B cell (primary cell): Measurements from ENCODE around the gene PAK2. TPM values are rescaled to one million over a fixed set of nuclear protein-coding genes. Genes with fewer than 3 reads are reported as not detected.

ENCODE experiments used
- ATAC-seq: fragments of 200-7000 bp; cut with Tn5 transposase; one replicate; pipeline ENCODE4 v1.10.0; 2021; ENCODE audit warnings: low read depth, mild to moderate bottlenecking, moderate number of reproducible peaks, moderate library complexity
- CTCF ChIA-PET: fragments of 350-600 bp; sonication (Branson Sonifier 250); formaldehyde crosslinking; loops from one replicate; lab custom pipeline; 2021; ENCODE audit warnings: antibody characterized with exemption, inconsistent platforms; lab: Charles Lee
- POLR2A ChIA-PET: fragments of 350-600 bp; sonication (Branson Sonifier 250); formaldehyde crosslinking; loops from one replicate; lab custom pipeline; 2021; ENCODE audit warnings: antibody characterized with exemption; lab: Charles Lee
- DNase-seq: peaks from one replicate; pipeline ENCODE4 v3.0.0; 2013
- H2AFZ ChIP-seq: 2 replicates; pipeline ENCODE4 v1.6.1; 2012; ENCODE audit warnings: mild to moderate bottlenecking, low read depth, low read length; ENCODE audit not compliant: insufficient read depth, poor library complexity, severe bottlenecking
- H3K27ac ChIP-seq, 2 donors: 1 replicate in 1 of 2; 2 replicates in 1 of 2; pipeline ENCODE4 v1.5.1; 2012 to 2013; ENCODE audit warnings: low read length in 2 of 2, mild to moderate bottlenecking in 2 of 2, moderate library complexity in 1 of 2
- H3K27me3 ChIP-seq, 4 experiments: fragments of 200-600 bp in 1 of 4; sonication (generic) in 1 of 4; replicated peaks in 1 of 4; 1 replicate in 2 of 4; 2 replicates in 2 of 4; pipeline versions ENCODE4 v1.6.1 to v1.7.0; 2013 to 2016; ENCODE audit warnings: low read length in 3 of 4, mild to moderate bottlenecking in 2 of 4, mixed read lengths in 1 of 4, moderate library complexity in 1 of 4; ENCODE audit not compliant: insufficient read depth in 4 of 4, control insufficient read depth in 3 of 4; ENCODE audit errors: control extremely low read depth in 1 of 4
- H3K36me3 ChIP-seq, 2 experiments: replicated peaks in 1 of 2; 1 replicate in 1 of 2; 2 replicates in 1 of 2; pipeline versions ENCODE4 v1.6.1 to v1.7.1; 2013; ENCODE audit warnings: low read length in 1 of 2; ENCODE audit not compliant: insufficient read depth in 2 of 2, control insufficient read depth in 1 of 2; ENCODE audit errors: control extremely low read depth in 1 of 2, extremely low read depth in 1 of 2
- H3K4me1 ChIP-seq, 2 donors: fragments of 200-600 bp in 1 of 2; sonication (generic) in 1 of 2; 1 replicate in 1 of 2; 2 replicates in 1 of 2; pipeline versions ENCODE4 v1.5.1 to v1.6.1; 2013 to 2017; ENCODE audit warnings: low read length in 2 of 2; ENCODE audit not compliant: control insufficient read depth in 2 of 2, insufficient read depth in 2 of 2
- H3K4me2 ChIP-seq: replicated peaks from 2 replicates; pipeline ENCODE3; 2012; ENCODE audit warnings: mild to moderate bottlenecking, low read depth, low read length; ENCODE audit not compliant: poor library complexity, severe bottlenecking
- H3K4me3 ChIP-seq, 5 experiments: fragments of 200-600 bp in 1 of 5; sonication (generic) in 1 of 5; 1 replicate in 3 of 5; 2 replicates in 2 of 5; pipeline versions ENCODE4 v1.5.1 to v1.7.0; 2011 to 2016; ENCODE audit warnings: low read length in 4 of 5, mild to moderate bottlenecking in 4 of 5, low read depth in 2 of 5, control low read depth in 1 of 5, moderate library complexity in 1 of 5; ENCODE audit not compliant: insufficient read depth in 1 of 5; ENCODE audit errors: control extremely low read depth in 1 of 5, extremely low read depth in 1 of 5
- H3K79me2 ChIP-seq: fragments of 200-600 bp; sonication (generic); one replicate; pipeline ENCODE4 v1.6.0; 2016; ENCODE audit warnings: low read length; ENCODE audit not compliant: control insufficient read depth, insufficient read depth
- H3K9ac ChIP-seq: fragments of 200-600 bp; sonication (generic); 2 replicates; pipeline ENCODE4 v1.6.1; 2017; ENCODE audit warnings: mild to moderate bottlenecking, low read length, moderate library complexity
- H3K9me3 ChIP-seq, 3 donors: one replicate each; pipeline versions ENCODE4 v1.6.1 to v1.7.1; 2013; ENCODE audit warnings: low read length in 2 of 3; ENCODE audit not compliant: control insufficient read depth in 2 of 3, insufficient read depth in 1 of 3; ENCODE audit errors: control extremely low read depth in 1 of 3
- H4K20me1 ChIP-seq: 2 replicates; pipeline ENCODE4 v1.6.0; 2012; ENCODE audit warnings: mild to moderate bottlenecking, low read length; ENCODE audit not compliant: insufficient read depth, control insufficient read depth, poor library complexity, severe bottlenecking
- H3K27ac Mint-ChIP-seq: one replicate; pipeline ENCODE4 v1.8.0; 2021; ENCODE audit warnings: mixed read lengths
- H3K27me3 Mint-ChIP-seq: one replicate; pipeline ENCODE4 v1.8.0; 2021; ENCODE audit warnings: mixed read lengths
- H3K4me1 Mint-ChIP-seq: one replicate; pipeline ENCODE4 v1.8.0; 2021; ENCODE audit warnings: mixed read lengths
- H3K4me3 Mint-ChIP-seq: one replicate; pipeline ENCODE4 v1.8.0; 2021; ENCODE audit warnings: mixed read lengths
- H3K9me3 Mint-ChIP-seq: one replicate; pipeline ENCODE4 v1.8.0; 2022; ENCODE audit warnings: mixed read lengths; ENCODE audit not compliant: insufficient read depth
- CTCF ChIP-seq: fragments of 200-600 bp; IDR thresholded peaks from one replicate; pipeline ENCODE4 v1.8.0; 2022; ENCODE audit warnings: antibody characterized with exemption, mild to moderate bottlenecking
- EZH2 ChIP-seq: IDR thresholded peaks from 2 replicates; pipeline ENCODE4 v1.6.1; 2012; ENCODE audit warnings: borderline replicate concordance, low read depth, mild to moderate bottlenecking, moderate library complexity, low read length; ENCODE audit not compliant: insufficient read depth, poor library complexity, severe bottlenecking
- WGBS: methylation state at CpG from one replicate; pipeline ENCODE4 v1.1.5; 2013; ENCODE audit warnings: missing lambda C conversion rate; ENCODE audit not compliant: insufficient coverage; 5-methylcytosine and 5-hydroxymethylcytosine counted together
- intact Hi-C: fragments of 100-400 bp; cut with micrococcal nuclease; formaldehyde crosslinking; loops from one replicate; pipeline ENCODE4 v1.10.0; 2022
- polyA plus RNA-seq: library from polyadenylated mRNA; depleted of rRNA; stranded (reverse); fragments of >200 nt; gene quantifications from 2 replicates; pipeline ENCODE4 v1.2.3, GENCODE V29; 2012
- total RNA-seq, 2 donors: library from RNA; stranded (reverse); fragments of 120-200 nt in 1 of 2; gene quantifications; 1 replicate in 1 of 2; 2 replicates in 1 of 2; pipeline versions ENCODE4 v1.2.3 to v1.2.4, GENCODE V29; 2013 to 2022

PAK2 gene
- total and polyA plus RNA-seq, 2 donors (not counting 1 experiment from before 2014, with no cell fraction given): 16.4 to 81.7 TPM

- peaks cover 12 to 17% of the 10 kb centered on the region in 2 donors for H3K4me1 ChIP-seq
- peak overlapping the region; percentile 94 for H2AFZ ChIP-seq
- H3K9me3 ChIP-seq: peaks cover 0 to 3% (median 0%) of the 10 kb centered on the region in 3 donors
- peak overlapping the region; percentile 77 to 95 for H3K27ac ChIP-seq
- H3K79me2 ChIP-seq: peaks cover 44% of the 10 kb centered on the region
- peak overlapping the region; percentile 85 for H3K27ac Mint-ChIP-seq
- peaks cover 25% of the 10 kb centered on the region for H3K4me1 Mint-ChIP-seq
- no peak for DNase-seq
- peaks cover 0 to 2% of the 10 kb centered on the region in 2 experiments for H3K36me3 ChIP-seq
- H3K27me3 Mint-ChIP-seq: no peaks in the 10 kb centered on the region
- H3K9me3 Mint-ChIP-seq: no peaks in the 10 kb centered on the region
- ChIA-PET CTCF (interaction anchor here (0.9 to 1.9 kb wide), 4 partner anchors 30 to 104 kb away, joined by 3 to 20 read pairs (median 4); partner anchors contain the start of gene NCBP2), POLR2A (interaction anchor here (0.6 to 2.3 kb wide), 5 partner anchors 75 to 989 kb away, joined by 3 to 18 read pairs (median 3); partner anchors contain the start of gene NCBP2)
- H3K4me3 ChIP-seq: peak overlapping the region; percentile 56 to 89 (median 77)
- H3K4me3 Mint-ChIP-seq: peak overlapping the region; percentile 84
- no peaks in the 10 kb centered on the region for H3K27me3 ChIP-seq
- intact Hi-C loops: loop anchor here (1.0 to 2.0 kb wide), 6 partner anchors 29 to 298 kb away; partner anchors contain the start of genes FBXO45, NCBP2, PAK2 and WDR53
- peak overlapping the region; percentile 80 for H3K4me2 ChIP-seq
- WGBS: 67% methylated on average over 5 of the region's 6 CpGs
- no peak for ATAC-seq
- H3K9ac ChIP-seq: peak overlapping the region; percentile 77
- H4K20me1 ChIP-seq: peaks cover 28% of the 10 kb centered on the region
- no peak for TF ChIP-seq CTCF
- no peak for TF ChIP-seq EZH2
Measured at GRCh38 chr3:196867155-196867506, 127.5 kb downstream of the PAK2 start.
